Peyer's patch (tissue), 4 donors: Measurements from ENCODE around the gene TMEM150B.

Source experiments
- POLR2A ChIP-seq, 2 donors: fragments of 450-650 bp; IDR thresholded peaks; one replicate each; pipeline ENCODE4 v1.5.1; 2017; ENCODE audit warnings: antibody characterized with exemption in 2 of 2, mild to moderate bottlenecking in 2 of 2, moderate library complexity in 2 of 2
- TF ChIP-seq, protein P1 (sequence below), 6 experiments: fragments of 450-650 bp in 4 of 6; fragments of 200-600 bp in 2 of 6; sonication (generic) in 1 of 6; IDR thresholded peaks; one replicate each; pipeline ENCODE4 v1.5.1; 2017 to 2019; ENCODE audit warnings: antibody characterized with exemption in 6 of 6, mild to moderate bottlenecking in 3 of 6, moderate library complexity in 1 of 6

DNA sequence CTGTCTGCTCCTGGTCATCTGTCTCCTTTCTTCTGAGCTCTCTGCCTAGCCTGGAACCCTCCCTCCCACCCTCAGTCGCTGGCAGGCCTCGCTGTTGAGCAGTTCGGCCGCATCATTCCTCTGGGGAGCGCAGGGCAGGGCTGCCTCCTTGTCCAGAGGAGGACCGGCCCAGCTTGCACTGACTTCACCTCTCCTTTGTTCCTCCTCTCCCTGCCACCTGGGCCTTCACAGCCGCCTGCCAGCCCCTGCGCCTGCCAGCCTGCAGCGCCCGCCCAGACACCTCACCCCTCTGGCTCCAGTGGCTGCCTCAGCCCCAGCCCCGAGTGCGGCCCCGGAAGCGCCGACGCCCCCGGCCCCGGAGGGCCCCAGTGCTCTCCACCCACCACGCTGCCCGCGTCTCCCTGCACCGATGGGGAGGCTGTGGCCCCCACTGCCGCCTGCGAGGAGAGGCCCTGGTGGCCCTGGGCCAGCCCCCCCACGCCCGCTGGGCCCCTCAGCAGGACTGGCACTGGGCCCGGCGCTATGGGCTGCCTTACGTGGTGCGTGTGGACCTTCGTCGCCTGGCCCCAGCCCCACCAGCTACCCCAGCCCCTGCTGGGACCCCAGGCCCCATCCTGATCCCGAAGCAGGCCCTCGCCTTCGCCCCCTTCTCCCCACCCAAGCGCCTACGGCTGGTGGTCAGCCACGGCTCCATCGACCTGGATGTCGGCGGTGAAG lies 21.7 kb upstream of the TMEM150B start:
- TF ChIP-seq, protein P1, sequence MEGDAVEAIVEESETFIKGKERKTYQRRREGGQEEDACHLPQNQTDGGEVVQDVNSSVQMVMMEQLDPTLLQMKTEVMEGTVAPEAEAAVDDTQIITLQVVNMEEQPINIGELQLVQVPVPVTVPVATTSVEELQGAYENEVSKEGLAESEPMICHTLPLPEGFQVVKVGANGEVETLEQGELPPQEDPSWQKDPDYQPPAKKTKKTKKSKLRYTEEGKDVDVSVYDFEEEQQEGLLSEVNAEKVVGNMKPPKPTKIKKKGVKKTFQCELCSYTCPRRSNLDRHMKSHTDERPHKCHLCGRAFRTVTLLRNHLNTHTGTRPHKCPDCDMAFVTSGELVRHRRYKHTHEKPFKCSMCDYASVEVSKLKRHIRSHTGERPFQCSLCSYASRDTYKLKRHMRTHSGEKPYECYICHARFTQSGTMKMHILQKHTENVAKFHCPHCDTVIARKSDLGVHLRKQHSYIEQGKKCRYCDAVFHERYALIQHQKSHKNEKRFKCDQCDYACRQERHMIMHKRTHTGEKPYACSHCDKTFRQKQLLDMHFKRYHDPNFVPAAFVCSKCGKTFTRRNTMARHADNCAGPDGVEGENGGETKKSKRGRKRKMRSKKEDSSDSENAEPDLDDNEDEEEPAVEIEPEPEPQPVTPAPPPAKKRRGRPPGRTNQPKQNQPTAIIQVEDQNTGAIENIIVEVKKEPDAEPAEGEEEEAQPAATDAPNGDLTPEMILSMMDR (IDR thresholded peaks at IDR 0.05), result no peak
- no peak for TF ChIP-seq POLR2A (IDR thresholded peaks at IDR 0.05)
